HEK293 (cell line): ENCODE results near the gene CYTH4.

Experiments
- CTCF ChIA-PET: fragments of 350-600 bp; formaldehyde crosslinking; extraction: SDS; loops from one replicate; lab custom pipeline; 2021; ENCODE audit warnings: antibody characterized with exemption; lab: Yijun Ruan, JAX
- POLR2A ChIA-PET: fragments of 300-600 bp; formaldehyde crosslinking; extraction: SDS; loops from one replicate; lab custom pipeline; 2020; ENCODE audit warnings: antibody characterized with exemption, inconsistent platforms; lab: Yijun Ruan, JAX
- H3K27ac ChIP-seq: fragments of 200-500 bp; sonication (Bioruptor generic); 2 replicates; pipeline ENCODE4 v1.5.1; 2014; ENCODE audit warnings: low read depth, low read length, control low read depth, inconsistent platforms; ENCODE audit errors: extremely low read depth
- H3K36me3 ChIP-seq, 2 experiments: fragments of 200-500 bp in 1 of 2; sonication (Bioruptor generic) in 1 of 2; 1 replicate in 1 of 2; 2 replicates in 1 of 2; pipeline ENCODE4 v1.5.1; 2014 to 2017; ENCODE audit warnings: inconsistent platforms in 2 of 2, low read length in 2 of 2; ENCODE audit not compliant: control insufficient read depth in 2 of 2, insufficient read depth in 1 of 2
- H3K4me1 ChIP-seq: fragments of 200-500 bp; sonication (Bioruptor generic); 2 replicates; pipeline ENCODE4 v1.5.1; 2014; ENCODE audit warnings: mild to moderate bottlenecking, low read length, inconsistent platforms; ENCODE audit not compliant: control insufficient read depth, insufficient read depth
- H3K4me3 ChIP-seq: 2 replicates; pipeline ENCODE4 v1.5.1; 2011; ENCODE audit warnings: low read depth, mild to moderate bottlenecking, control low read depth, low read length, moderate library complexity
- H3K9me3 ChIP-seq: fragments of 200-500 bp; sonication (Bioruptor generic); 2 replicates; pipeline ENCODE4 v1.5.1; 2014; ENCODE audit warnings: low read depth, low read length, inconsistent platforms; ENCODE audit not compliant: control insufficient read depth, insufficient read depth
- EGR2 ChIP-seq: fragments of 450-650 bp; formaldehyde crosslinking; IDR thresholded peaks from 2 replicates; pipeline ENCODE4 v1.5.1; 2016; ENCODE audit warnings: low read depth, missing biosample characterization, missing genetic modification characterization
- GLIS2 ChIP-seq: fragments of 450-650 bp; formaldehyde crosslinking; IDR thresholded peaks from 2 replicates; pipeline ENCODE4 v1.5.1; 2016; ENCODE audit warnings: missing biosample characterization, missing genetic modification characterization
- OSR2 ChIP-seq: fragments of 450-650 bp; formaldehyde crosslinking; IDR thresholded peaks from 2 replicates; pipeline ENCODE4 v1.5.1; 2016; ENCODE audit warnings: missing biosample characterization, missing genetic modification characterization
- PRDM4 ChIP-seq: fragments of 450-650 bp; formaldehyde crosslinking; IDR thresholded peaks from 2 replicates; pipeline ENCODE4 v1.5.1; 2017; ENCODE audit warnings: missing biosample characterization, missing genetic modification characterization
- WT1 ChIP-seq: fragments of 450-650 bp; formaldehyde crosslinking; IDR thresholded peaks from 2 replicates; pipeline ENCODE4 v1.5.1; 2016; ENCODE audit warnings: missing biosample characterization, missing genetic modification characterization
- ZBTB20 ChIP-seq: fragments of 450-650 bp; formaldehyde crosslinking; IDR thresholded peaks from 2 replicates; pipeline ENCODE4 v1.5.1; 2016; ENCODE audit warnings: missing biosample characterization, missing genetic modification characterization
- ZFP3 ChIP-seq: fragments of 450-650 bp; formaldehyde crosslinking; IDR thresholded peaks from 2 replicates; pipeline ENCODE4 v1.5.1; 2016; ENCODE audit warnings: low read depth, missing biosample characterization, missing genetic modification characterization
- ZNF19 ChIP-seq: fragments of 450-650 bp; formaldehyde crosslinking; IDR thresholded peaks from 2 replicates; pipeline ENCODE4; 2016; ENCODE audit warnings: missing biosample characterization, missing genetic modification characterization, low read depth
- ZNF324 ChIP-seq: fragments of 450-650 bp; formaldehyde crosslinking; IDR thresholded peaks from 2 replicates; pipeline ENCODE4 v1.5.1; 2016; ENCODE audit warnings: missing biosample characterization, missing genetic modification characterization
- ZNF423 ChIP-seq: fragments of 450-650 bp; formaldehyde crosslinking; IDR thresholded peaks from 2 replicates; pipeline ENCODE4 v1.5.1; 2016; ENCODE audit warnings: missing biosample characterization, missing genetic modification characterization
- ZNF501 ChIP-seq: fragments of 450-650 bp; formaldehyde crosslinking; IDR thresholded peaks from 2 replicates; pipeline ENCODE4 v1.5.1; 2016; ENCODE audit warnings: missing biosample characterization, missing genetic modification characterization
- ZNF549 ChIP-seq: fragments of 450-650 bp; IDR thresholded peaks from 2 replicates; pipeline ENCODE4 v1.5.1; 2018; ENCODE audit warnings: missing biosample characterization, missing genetic modification characterization, mild to moderate bottlenecking, inconsistent platforms, moderate library complexity
- ZNF580 ChIP-seq: fragments of 450-650 bp; formaldehyde crosslinking; IDR thresholded peaks from 2 replicates; pipeline ENCODE4 v1.5.1; 2016; ENCODE audit warnings: missing biosample characterization, missing genetic modification characterization
- ZNF654 ChIP-seq: fragments of 450-650 bp; formaldehyde crosslinking; IDR thresholded peaks from 2 replicates; pipeline ENCODE4 v1.5.1; 2016; ENCODE audit warnings: low read depth, missing biosample characterization, missing genetic modification characterization
- ZNF768 ChIP-seq: fragments of 450-650 bp; formaldehyde crosslinking; IDR thresholded peaks from 2 replicates; pipeline ENCODE4 v1.5.1; 2018; ENCODE audit warnings: missing biosample characterization, mild to moderate bottlenecking, missing genetic modification characterization
- ZSCAN30 ChIP-seq: fragments of 450-650 bp; IDR thresholded peaks from 2 replicates; pipeline ENCODE4 v1.5.1; 2018; ENCODE audit warnings: missing biosample characterization, mild to moderate bottlenecking, missing genetic modification characterization, moderate library complexity

CYTH4 gene

GRCh38 chr22:37300551-37301017, 18.3 kb downstream of the CYTH4 start:
- ChIA-PET POLR2A (no interaction called here), CTCF (interaction anchor here (0.6 to 1.8 kb wide), 4 partner anchors 33 to 157 kb away, joined by 3 to 10 read pairs (median 3); no protein-coding TSS in a partner anchor)
- H3K27ac ChIP-seq = no peak overlapping the region
- H3K4me1 ChIP-seq = no peaks in the 10 kb centered on the region
- H3K9me3 ChIP-seq = no peaks in the 10 kb centered on the region
- TF ChIP-seq PRDM4 (tag by site-specific recombination) = no peak
- TF ChIP-seq ZNF324 (tag by site-specific recombination) = no peak
- TF ChIP-seq ZNF549 = no peak
- TF ChIP-seq ZNF501 (tag by site-specific recombination) = no peak
- TF ChIP-seq OSR2 (tag by site-specific recombination) = no peak
- no peak for TF ChIP-seq ZNF580 (tag by site-specific recombination)
- no peaks in the 10 kb centered on the region for H3K36me3 ChIP-seq
- H3K4me3 ChIP-seq = no peak overlapping the region

- POLR2A ChIA-PET = no interaction called here
- TF ChIP-seq WT1 (no peak), ZNF501 (tag by site-specific recombination) (no peak), GLIS2 (tag by site-specific recombination) (no peak), ZSCAN30 (no peak), ZNF19 (no peak), ZBTB20 (no peak), ZFP3 (tag by site-specific recombination) (peak; percentile 94)
- H3K9me3 ChIP-seq = no peaks in the 10 kb centered on the region
- no peak overlapping the region for H3K27ac ChIP-seq
- no peak overlapping the region for H3K4me3 ChIP-seq
- no peaks in the 10 kb centered on the region for H3K36me3 ChIP-seq
- H3K4me1 ChIP-seq = no peaks in the 10 kb centered on the region
- CTCF ChIA-PET = interaction anchor here (0.6 kb wide), 1 partner anchor 34 kb away, joined by 3 read pairs; no protein-coding TSS in a partner anchor
Measured at GRCh38 chr22:37301144-37301830, 19.0 kb downstream of the CYTH4 start.

- CTCF ChIA-PET = no interaction called here
- TF ChIP-seq ZNF580 (tag by site-specific recombination) (no peak), EGR2 (tag by site-specific recombination) (peak; percentile 25; the same call in 1 of the 2 replicates), ZNF768 (tag by site-specific recombination) (no peak), ZNF423 (tag by site-specific recombination) (no peak), ZNF654 (no peak)
- Histone ChIP-seq H3K4me1 (0 out of 2 replicates have a peak, but pooled peaks cover 4% of the 10 kb centered on the region), H3K4me3 (no peak overlapping the region), H3K9me3 (no peaks in the 10 kb centered on the region), H3K36me3 (no peaks in the 10 kb centered on the region), H3K27ac (no peak overlapping the region)
- POLR2A ChIA-PET = no interaction called here
Measured at GRCh38 chr22:37302674-37303555, 20.6 kb downstream of the CYTH4 start.
